T-helper 2 cell treated with Interferon-gamma antibody and Interleukin-4, amounts not matched to agents 5 μg/mL and 100 μg/mL, for 36 hours (primary cell): ENCODE results near the gene ZNF202.

Experiments used
- DNase-seq: peaks from one replicate; pipeline ENCODE4 v3.0.0; 2021; ENCODE audit warnings: low spot score
- H3K27ac Mint-ChIP-seq: one replicate; pipeline ENCODE4 v1.8.0; 2021; ENCODE audit warnings: mild to moderate bottlenecking, mixed read lengths
- H3K27me3 Mint-ChIP-seq: one replicate; pipeline ENCODE4 v1.8.0; 2021; ENCODE audit warnings: low read depth, mixed read lengths
- H3K36me3 Mint-ChIP-seq: one replicate; pipeline ENCODE4 v1.8.0; 2021; ENCODE audit warnings: low read depth, mixed read lengths
- H3K4me1 Mint-ChIP-seq: one replicate; pipeline ENCODE4 v1.8.0; 2021; ENCODE audit warnings: low read depth, mixed read lengths
- H3K4me3 Mint-ChIP-seq: one replicate; pipeline ENCODE4 v1.8.0; 2022; ENCODE audit warnings: mild to moderate bottlenecking, moderate library complexity, mixed read lengths
- H3K9me3 Mint-ChIP-seq: one replicate; pipeline ENCODE4 v1.8.0; 2021; ENCODE audit warnings: mixed read lengths

The ZNF202 gene

DNA sequence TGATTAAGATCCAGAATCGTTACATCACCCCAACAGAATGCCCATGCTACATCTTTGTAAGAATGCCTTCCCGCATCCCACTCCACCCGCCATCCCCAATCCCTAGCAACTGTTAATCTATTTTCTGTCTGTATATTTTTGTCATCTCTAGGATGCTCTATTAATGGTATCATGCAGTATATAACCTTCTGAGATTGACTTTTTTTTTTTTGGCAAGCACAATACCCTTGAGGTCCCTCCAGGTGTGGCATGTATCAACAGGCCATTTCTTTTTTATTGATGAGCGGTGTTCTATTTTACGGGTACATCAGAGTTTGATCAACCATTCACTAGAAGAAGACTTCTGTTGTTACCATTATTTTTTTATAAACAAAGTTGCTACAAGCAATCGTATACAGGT lies 56.9 kb downstream of the ZNF202 start:
- Mint-ChIP-seq H3K4me3 (no peak overlapping the region), H3K36me3 (no peaks in the 10 kb centered on the region), H3K9me3 (no peaks in the 10 kb centered on the region), H3K27me3 (peaks cover 23% of the 10 kb centered on the region), H3K27ac (no peak overlapping the region), H3K4me1 (peaks cover 2% of the 10 kb centered on the region)
- DNase-seq = no peak

DNA sequence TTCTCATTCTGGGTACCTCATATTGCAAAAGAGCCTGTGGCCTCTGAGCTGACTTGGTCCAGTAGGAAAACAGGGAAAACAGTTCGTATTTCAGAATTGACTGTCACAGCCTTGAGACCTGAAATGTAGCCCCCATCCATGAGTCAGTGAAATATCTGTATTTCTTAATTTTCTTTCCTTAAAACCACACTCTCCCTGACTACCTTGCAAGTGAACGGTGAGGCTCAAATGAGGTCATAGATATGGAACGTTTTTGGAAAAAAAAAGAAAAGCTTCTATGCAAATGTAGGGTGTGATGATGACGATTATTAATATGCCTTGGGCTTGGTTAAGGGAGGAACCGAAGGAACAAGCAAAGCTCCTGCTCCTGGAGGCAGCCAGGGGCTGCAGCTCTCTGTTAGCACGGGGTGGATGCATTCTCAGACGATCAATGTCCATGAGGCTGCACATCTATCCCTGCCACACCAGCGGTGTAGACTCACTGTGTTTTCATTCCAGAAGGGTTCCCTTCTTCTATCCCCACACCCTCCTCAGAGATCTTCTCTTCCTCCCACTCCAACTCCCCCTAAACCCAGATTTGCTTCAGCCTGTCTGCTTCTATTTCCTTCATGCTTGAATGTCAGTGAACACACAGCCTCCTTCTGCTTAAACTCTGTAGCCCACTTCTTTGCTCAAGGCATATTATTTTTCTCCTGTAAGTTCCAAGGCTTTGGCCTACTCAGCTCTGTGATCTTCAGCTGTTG lies 57.9 kb downstream of the ZNF202 start:
- Mint-ChIP-seq H3K27ac (no peak overlapping the region), H3K36me3 (no peaks in the 10 kb centered on the region), H3K4me3 (no peak overlapping the region), H3K27me3 (peaks cover 23% of the 10 kb centered on the region), H3K9me3 (no peaks in the 10 kb centered on the region), H3K4me1 (peaks cover 2% of the 10 kb centered on the region)
- no peak for DNase-seq

DNA sequence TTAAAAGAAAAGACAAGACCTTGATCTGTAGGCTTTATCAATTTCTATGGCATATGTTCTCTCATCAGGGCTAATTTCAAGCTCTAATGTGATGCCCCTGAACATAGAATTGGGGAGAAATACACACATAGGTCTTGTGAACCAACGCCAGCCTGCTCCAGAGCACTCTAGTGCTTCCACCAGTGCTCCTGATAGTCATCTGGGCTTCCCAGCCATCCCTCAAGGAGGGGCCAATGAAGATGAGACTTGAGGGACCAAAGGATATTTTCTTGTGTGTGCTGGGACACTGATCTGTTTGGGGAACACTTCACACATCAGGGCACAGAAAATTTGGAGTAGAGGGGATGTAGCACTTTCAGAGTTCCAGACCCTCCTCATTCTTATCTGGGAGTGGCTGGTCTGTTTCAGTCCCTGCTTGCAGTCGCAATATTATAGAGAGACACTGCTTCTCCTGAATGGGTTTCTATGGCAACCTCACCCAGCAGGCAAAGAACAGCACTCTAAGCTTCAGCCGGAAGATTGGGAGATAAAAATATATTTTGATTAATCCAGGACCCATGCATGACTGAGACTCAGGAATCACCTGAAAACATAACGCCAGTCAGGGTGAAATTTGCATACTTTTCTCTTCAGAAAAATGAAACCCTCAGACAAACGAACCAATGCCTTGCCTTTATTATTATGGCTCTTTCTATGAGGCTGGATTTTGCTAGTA lies 58.6 kb downstream of the ZNF202 start:
- Mint-ChIP-seq H3K36me3 (no peaks in the 10 kb centered on the region), H3K4me3 (no peak overlapping the region), H3K9me3 (no peaks in the 10 kb centered on the region), H3K4me1 (peaks cover 2% of the 10 kb centered on the region), H3K27ac (no peak overlapping the region), H3K27me3 (peaks cover 20% of the 10 kb centered on the region)
- DNase-seq = no peak

DNA sequence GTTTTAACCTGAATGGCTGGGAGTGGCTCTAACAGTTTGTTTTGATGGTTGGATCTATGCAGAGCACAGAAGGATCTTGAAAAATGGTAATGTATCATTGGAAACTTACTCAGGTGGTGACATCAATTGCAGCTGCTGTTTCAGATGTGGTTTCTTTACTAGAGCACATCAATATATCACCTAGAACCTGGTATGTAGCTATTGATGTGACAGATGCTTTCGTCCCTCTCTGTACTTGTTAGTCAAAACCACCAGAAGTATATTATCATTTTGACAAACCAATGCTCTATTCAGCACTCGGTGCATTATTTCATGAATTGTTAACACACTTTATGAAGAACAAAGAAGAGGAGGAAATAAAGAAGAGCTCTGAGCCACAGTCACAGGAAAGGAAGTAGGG lies 60.4 kb downstream of the ZNF202 start:
- Mint-ChIP-seq H3K36me3 (no peaks in the 10 kb centered on the region), H3K4me3 (no peak overlapping the region), H3K27me3 (peaks cover 10% of the 10 kb centered on the region), H3K4me1 (peaks cover 2% of the 10 kb centered on the region), H3K27ac (no peak overlapping the region), H3K9me3 (no peaks in the 10 kb centered on the region)
- no peak for DNase-seq

DNA sequence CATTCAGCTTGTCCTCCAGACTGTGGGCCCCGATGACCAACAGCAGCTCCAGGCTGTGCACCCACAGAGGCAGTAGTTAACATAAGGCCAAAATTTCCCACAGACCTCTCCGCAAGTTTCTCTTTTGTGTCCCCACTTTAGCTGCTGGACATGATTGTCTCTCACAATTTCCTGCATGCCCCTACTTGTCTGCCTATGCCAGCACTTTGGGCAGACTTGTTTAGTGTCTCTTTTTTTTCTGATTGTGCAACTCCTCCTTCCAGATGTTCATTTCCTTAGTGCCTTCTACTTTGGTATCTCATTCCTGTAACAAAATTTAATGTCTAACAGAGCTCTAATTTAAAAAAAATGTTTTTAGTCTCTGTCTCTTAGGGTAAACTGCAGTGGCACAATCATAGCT lies 63.2 kb downstream of the ZNF202 start:
- H3K27me3 Mint-ChIP-seq = peaks cover 9% of the 10 kb centered on the region
- H3K9me3 Mint-ChIP-seq = no peaks in the 10 kb centered on the region
- H3K4me1 Mint-ChIP-seq = peaks cover 2% of the 10 kb centered on the region
- no peaks in the 10 kb centered on the region for H3K36me3 Mint-ChIP-seq
- no peak overlapping the region for H3K27ac Mint-ChIP-seq
- no peak for DNase-seq
- H3K4me3 Mint-ChIP-seq = no peak overlapping the region

DNA sequence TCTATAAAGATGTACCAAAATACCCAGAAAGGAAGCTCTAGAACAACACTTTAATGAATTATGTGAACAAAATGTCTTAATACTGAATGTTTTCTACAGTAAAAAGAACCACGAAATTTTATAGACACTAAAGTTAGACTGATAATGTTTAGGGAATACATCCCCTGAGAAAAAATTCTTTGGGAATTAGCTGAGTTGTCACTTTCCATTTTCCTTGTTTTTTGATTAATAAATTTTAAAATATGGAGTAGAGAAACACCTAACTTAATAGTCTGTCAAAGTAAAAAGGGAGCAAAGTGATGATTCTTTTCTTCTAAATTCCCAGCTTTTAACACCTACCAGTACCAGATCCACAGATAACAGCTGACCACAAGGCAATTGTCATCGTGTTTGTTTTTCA lies 64.0 kb downstream of the ZNF202 start:
- Mint-ChIP-seq H3K9me3 (no peaks in the 10 kb centered on the region), H3K4me3 (no peak overlapping the region), H3K4me1 (peaks cover 2% of the 10 kb centered on the region), H3K36me3 (no peaks in the 10 kb centered on the region), H3K27me3 (peaks cover 9% of the 10 kb centered on the region), H3K27ac (no peak overlapping the region)
- no peak for DNase-seq

DNA sequence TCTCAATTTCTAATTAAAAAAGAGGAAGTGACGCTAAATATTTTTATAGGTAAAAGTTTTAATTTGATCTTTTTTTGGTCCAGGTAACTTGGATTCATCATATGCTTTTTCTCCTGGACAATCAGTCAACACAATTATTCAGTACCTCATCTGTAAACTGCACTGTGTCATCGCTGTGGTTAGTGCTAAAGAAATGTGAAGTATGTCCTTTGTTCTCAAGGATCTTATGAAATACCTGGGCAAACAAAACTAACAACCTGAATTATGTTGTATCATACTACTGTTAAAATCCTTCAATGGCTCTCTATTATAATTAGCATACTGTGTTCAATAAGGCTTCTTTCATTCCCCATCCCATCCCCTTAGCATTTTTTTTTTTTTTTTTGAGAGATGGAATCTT lies 67.2 kb downstream of the ZNF202 start:
- Mint-ChIP-seq H3K27ac (no peak overlapping the region), H3K9me3 (no peaks in the 10 kb centered on the region), H3K4me1 (no peaks in the 10 kb centered on the region), H3K4me3 (no peak overlapping the region), H3K27me3 (peaks cover 4% of the 10 kb centered on the region), H3K36me3 (no peaks in the 10 kb centered on the region)
- DNase-seq = no peak
